ELF-1 (cell line): ENCODE results near the gene HSD17B13.
"Not testable (repeated sequence)": the region's sequence is repeated elsewhere in the genome, so short reads cannot be mapped to it uniquely, and the experiment has no call there.

Experiments
- DNase-seq: peaks from one replicate; pipeline ENCODE4 v3.0.0-alpha.2; 2016; ENCODE audit warnings: low read depth, low spot score

Gene HSD17B13

GRCh38 chr4:87316961-87317360 is 5.7 kb downstream of the HSD17B13 start:
- DNase-seq = no peak

DNA sequence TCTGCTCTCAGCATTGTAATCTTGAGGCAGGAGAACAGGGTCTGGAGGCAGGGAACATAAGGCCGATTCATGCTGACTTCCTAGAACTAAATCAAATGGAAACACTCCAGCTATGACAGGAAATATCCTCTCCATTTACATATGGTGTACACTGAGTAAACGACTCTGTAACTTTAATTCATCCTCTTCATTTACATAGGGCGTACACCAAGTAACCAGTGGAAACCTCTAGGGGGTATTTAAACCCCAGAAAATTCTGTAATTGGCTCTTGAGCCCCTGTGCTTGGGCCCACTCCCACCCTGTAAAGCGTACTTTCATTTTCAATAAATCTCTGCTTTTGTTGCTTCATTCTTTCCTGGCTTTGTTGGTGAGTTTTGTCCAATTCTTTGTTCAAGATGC is 7.7 kb downstream of the HSD17B13 start:
- DNase-seq = not testable (repeated sequence)

DNA sequence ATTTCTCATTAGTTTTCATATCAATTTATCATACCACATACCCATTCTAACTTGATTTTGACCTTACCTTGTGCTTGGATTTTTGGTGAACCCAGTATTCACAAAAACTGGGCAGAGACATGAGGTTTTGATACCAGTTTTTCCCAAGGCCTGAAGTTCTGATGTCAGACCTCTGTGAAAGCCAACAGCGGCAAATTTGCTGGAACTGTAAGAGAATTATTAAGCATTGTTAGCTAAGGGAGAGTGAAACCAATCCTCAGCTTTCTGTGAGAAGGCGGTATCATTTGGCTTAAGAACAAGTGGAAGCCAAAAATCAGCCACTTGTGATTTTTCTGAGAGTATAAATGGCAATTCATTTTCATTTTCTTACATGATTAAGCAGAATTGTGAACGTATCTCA is 8.9 kb downstream of the HSD17B13 start:
- DNase-seq = no peak

GRCh38 chr4:87311684-87312083 is 11.0 kb downstream of the HSD17B13 start:
- DNase-seq = no peak

GRCh38 chr4:87310691-87311335 is 11.9 kb downstream of the HSD17B13 start:
- DNase-seq = no peak

GRCh38 chr4:87309625-87310024 is 13.1 kb downstream of the HSD17B13 start:
- DNase-seq = no peak

- no peak for DNase-seq
Observed at GRCh38 chr4:87306056-87306455, 16.6 kb downstream of the HSD17B13 start.

DNA sequence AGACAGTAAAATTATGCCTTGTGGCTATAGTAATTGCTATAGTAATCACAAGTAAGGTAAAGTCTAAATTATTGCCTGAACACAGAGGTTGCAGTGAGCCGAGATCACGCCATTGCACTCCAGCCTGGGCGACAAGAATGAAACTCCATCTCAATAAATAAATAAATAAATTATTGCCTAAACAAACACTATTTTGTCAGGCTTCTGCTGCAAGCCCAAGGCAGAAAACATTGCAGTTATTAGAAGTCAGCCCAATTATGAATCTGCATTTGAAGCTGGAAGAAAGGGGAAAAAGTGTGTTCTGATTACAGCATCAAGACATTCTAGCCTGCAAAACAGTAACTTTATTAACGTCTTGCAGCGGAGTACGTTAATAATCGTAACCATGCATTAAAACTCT is 17.1 kb downstream of the HSD17B13 start:
- no peak for DNase-seq

DNA sequence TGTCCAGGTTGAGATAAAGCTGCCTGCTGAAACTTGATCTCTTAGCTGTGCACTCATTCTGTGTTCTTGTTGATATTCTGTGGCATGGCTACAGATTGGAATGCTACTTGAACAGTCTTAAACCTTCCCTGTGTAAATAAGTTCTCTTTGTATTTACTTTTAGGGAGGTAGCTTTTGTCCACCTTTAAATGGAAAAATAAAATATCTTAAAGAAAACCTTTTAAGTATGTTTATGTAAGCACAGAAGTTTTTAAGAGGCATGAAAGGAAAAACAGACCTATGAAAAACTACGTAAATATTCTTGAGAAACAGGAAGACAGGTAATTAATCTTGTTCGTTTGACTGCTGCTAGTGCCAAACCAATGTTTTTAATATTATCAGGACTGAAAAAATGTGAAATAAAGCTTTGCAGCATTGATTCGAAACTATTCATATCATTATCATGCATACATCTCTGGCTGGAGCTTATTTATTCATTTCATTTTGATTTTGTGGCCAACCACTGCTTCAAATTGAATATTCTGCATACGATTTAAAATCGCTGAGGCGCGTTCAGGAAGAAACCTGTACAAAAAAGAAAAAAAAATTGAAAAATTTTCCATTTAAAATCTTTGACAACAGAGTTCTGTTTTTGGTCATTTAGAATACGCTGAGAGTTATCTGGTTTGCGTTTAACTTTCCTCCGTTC is 17.8 kb downstream of the HSD17B13 start:
- no peak for DNase-seq

DNA sequence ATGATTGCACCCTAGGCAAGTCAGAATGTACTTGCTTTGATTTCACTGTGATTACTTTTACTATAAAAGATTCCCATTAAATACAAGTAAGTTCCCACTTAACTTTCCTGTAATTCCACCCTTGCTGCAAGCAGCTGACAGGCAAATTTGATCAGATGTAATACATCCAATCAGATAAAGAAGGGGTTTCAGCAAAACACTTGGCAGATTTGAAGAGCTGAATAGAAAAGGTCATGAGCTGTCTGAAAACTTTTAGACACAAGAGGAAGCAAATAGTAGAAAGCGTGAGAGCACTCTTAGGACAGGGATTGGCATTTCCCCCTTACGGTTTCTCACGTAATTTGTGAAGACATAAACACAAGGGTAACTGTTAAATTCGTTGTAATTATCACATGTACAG is 22.8 kb downstream of the HSD17B13 start:
- no peak for DNase-seq

DNA sequence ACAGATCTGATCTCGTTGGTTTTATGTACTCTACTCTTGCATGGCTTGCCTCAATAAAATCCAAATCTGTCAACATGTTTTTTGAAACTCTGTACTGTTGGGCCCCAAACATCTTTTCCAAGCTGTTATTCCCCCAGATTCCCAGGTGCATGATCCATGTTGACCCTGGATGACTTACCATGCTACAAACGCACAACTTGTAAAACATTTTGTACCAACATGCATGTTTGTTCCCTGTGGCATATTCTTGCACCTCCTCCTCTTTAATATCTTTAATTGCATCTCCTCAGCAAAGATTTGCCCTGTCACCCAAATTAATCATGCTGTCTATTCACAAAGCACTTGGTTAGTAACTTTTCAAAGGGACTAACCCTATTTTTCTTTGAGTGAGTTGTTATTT is 24.3 kb downstream of the HSD17B13 start:
- no peak for DNase-seq

DNA sequence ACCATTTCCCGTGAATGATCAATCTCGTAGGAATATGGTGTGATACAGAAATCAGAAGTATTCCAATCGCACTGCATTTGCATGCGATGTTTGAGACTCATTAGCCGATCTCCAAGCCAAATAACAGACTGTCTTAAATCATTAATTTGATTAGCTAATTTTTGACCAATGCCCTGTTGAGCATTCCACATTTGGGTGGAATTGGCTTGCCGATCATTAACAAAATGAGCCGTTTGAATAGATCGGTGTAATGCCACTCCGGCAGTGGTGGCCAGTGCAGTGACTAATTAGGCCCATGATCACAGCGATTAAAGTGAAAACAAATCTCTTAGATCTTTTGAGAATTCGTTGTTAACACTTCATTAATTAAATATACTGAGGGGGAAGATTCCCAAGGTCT is 27.8 kb downstream of the HSD17B13 start:
- DNase-seq = not testable (repeated sequence)

- not testable (repeated sequence) for DNase-seq
Observed at GRCh38 chr4:87293889-87294288, 28.8 kb downstream of the HSD17B13 start.

DNA sequence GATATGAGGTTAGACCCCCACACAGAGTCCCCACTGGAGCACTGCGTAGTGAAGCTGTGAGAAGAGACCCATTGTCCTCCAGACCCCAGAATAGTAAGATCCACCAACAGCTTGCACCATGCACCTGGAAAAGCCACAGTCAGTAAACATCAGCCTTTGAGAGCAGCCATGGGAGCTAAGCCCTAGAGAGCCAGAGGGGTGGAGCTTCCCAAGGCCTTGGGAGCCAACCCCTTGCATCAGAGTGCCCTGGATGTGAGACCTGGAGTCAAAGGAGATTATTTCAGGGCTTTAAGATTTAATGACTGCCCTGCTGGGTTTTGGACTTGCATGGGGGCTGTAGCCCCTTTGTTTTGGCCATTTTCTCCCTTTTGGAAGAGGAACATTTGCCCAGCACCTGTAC is 35.7 kb downstream of the HSD17B13 start:
- DNase-seq = no peak

DNA sequence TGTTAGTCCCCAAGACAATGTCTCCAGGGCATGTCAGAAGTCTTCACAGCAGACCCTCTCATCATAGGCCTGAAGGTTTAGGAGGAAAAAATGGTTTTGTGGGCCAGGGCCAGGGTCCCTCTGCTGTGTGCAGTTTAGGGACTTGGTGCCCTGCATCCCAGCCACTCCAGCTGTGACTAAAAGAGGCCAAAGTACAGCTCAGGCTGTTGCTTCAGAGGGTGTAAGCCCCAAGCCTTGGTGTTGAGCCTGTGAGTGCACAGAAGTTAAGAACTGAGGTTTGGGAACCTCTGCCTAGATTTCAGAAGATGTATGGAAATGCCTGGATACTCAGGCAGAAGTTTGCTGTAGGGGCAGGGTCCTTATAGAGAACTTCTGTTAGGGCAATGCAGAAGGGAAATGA is 38.4 kb downstream of the HSD17B13 start:
- not testable (repeated sequence) for DNase-seq

DNA sequence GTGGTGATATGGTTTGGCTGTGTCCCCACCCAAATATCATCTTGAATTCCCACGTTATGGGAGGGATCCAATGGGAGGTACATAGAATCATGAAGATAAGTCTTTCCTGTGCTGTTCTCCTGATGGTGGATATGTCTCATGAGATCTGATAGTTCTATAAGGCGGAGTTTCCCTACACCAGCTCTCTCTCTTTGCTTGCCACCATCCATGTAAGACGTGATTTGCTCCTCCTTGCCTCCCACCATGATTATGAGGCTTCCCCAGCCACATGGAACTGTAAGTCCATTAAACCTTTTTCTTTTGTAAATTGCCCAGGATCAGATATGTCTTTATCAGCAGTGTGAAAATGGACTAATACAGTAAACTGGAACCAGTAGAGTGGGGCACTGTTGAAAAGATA is 39.5 kb downstream of the HSD17B13 start:
- no peak for DNase-seq

DNA sequence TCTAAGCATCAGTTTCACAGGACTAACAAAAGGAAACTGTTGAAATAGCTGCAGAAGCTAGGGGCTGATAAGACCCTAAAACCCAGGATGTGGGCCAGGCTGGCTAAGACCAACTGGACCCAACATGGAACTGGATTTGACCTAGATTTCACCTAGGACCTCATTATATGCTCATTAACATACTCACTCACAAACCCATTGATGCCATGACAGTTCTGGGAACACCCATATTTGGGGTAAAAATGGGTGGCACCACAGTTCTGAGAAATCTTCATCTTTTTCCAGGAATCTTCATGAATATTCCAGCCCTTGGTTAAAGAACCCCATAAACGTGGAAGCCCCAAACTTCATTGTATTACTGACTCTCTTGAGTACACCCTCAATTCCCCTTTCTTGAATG is 41.1 kb downstream of the HSD17B13 start:
- DNase-seq = no peak

DNA sequence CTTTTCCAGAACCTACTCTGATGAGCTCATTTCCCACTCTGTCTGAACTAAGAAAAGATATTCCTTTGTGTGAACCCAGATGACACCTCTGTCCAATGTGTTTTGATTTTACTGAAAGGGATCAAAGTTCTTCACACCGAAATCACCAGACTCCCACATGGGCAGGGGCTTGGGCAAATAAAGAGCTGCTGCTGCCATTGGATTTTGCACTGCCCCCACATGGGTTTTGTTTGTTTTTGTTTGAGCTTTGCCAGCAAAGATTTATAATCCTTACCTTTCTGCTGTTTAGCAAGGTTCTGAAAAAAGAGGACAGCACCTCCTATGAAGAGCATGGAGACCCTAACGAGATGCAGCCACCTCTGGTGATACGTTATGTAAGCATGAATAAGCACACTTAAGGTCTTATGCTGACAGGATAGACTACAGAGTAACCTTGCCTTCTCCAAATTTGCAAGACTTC is 44.3 kb downstream of the HSD17B13 start:
- no peak for DNase-seq

GRCh38 chr4:87275311-87275710 is 47.4 kb downstream of the HSD17B13 start:
- no peak for DNase-seq

DNA sequence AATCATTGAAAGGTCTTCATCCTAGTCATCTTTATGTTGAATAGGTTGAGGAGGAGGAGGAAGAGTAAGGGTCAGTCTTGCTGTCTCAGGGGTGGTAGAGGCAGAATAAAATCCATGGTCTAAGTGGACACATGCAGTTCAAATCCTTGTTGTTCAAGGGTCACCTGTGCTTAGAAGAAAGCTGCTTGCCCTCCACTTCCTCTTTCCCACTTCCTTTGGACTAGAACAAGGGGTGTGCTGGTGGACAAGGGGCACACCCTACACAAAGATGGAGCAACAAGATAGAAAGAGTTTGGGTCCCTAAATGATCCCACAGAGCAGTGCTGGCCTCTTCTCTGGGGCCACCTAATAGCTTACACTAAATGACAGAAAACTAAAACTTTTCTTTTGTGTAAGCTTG is 47.9 kb downstream of the HSD17B13 start:
- no peak for DNase-seq

- no peak for DNase-seq
Observed at GRCh38 chr4:87274327-87274726, 48.4 kb downstream of the HSD17B13 start.

GRCh38 chr4:87270825-87271224 is 51.9 kb downstream of the HSD17B13 start:
- peak; percentile 2 for DNase-seq

DNA sequence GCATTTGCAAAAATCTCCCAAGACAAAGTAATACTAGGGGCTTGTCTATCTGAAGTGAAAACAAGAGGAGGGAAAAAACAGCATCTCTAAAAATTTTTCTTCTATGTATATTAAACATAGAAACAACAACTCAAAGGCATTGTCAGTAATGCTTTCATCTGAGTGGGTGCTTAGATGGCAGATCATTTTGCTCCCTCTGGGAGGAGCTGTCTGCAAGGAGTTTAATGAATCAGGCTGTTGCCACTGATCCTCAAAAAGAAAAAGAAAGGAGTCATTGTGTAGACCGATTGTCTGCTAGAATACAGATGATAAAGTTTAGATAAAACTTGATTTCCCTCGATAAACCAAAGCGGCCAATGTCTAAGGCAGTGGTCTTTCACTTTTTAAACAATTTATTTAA is 52.5 kb downstream of the HSD17B13 start:
- DNase-seq = peak; percentile 16
